Esophagus muscularis mucosa (tissue), 3 donors: ENCODE results near the gene C8G.

Experiments
- POLR2AphosphoS5 ChIP-seq, 2 donors: sonication (generic); formaldehyde crosslinking; IDR thresholded peaks; one replicate each; pipeline ENCODE4 v1.6.1; 2017; ENCODE audit warnings: antibody characterized with exemption in 2 of 2
- TF ChIP-seq, protein P1 (sequence below), 3 experiments: fragments of 200-600 bp in 2 of 3; fragments of 450-650 bp in 1 of 3; sonication (generic) in 2 of 3; IDR thresholded peaks; one replicate each; pipeline ENCODE4 v1.5.1; 2017 to 2019; ENCODE audit warnings: antibody characterized with exemption in 3 of 3, mild to moderate bottlenecking in 2 of 3, moderate library complexity in 1 of 3

DNA sequence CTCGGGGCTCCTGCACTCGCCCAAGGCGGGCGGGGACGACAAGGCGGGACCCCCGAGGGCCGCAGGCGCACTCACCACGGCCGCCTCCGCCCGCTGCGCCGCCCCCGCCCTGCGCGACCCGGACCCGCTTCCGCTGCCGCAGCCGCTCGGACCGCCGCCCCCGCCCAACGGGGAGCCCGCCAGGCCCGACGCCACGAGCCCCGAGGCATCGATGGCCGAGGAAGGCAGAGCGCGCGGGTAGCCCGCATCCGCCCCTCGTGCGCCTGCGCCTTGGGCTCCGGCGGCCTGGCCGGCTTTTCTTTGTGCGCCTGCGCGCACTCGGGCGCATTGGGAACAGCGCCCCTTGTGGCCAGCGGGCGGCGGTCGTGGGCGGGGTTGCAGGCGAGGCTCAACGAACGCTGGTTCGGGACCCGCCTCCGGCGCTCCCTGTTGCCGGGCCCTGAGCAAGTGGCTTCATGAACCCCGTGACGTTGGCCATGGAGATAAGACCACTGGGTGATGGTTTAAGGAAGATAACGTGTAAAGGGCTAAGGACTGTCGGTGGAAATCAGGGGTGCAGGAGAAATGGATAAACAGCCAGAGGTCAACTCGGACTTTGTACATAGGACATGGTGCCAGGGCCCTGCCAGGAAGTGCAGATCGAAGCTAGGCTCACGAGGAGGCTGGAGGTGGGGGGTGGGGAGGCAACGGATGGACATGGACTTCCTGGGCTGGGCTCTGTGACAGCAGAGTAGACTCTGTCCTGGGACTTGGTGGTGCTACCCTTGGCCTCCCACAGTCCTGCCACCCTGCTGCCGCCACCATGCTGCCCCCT is at the start of gene C8G, which contains the start of gene FBXW5:
- TF ChIP-seq POLR2AphosphoS5 (IDR thresholded peaks at IDR 0.05), result peak; percentile 61 to 93
- TF ChIP-seq, protein P1, sequence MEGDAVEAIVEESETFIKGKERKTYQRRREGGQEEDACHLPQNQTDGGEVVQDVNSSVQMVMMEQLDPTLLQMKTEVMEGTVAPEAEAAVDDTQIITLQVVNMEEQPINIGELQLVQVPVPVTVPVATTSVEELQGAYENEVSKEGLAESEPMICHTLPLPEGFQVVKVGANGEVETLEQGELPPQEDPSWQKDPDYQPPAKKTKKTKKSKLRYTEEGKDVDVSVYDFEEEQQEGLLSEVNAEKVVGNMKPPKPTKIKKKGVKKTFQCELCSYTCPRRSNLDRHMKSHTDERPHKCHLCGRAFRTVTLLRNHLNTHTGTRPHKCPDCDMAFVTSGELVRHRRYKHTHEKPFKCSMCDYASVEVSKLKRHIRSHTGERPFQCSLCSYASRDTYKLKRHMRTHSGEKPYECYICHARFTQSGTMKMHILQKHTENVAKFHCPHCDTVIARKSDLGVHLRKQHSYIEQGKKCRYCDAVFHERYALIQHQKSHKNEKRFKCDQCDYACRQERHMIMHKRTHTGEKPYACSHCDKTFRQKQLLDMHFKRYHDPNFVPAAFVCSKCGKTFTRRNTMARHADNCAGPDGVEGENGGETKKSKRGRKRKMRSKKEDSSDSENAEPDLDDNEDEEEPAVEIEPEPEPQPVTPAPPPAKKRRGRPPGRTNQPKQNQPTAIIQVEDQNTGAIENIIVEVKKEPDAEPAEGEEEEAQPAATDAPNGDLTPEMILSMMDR (IDR thresholded peaks at IDR 0.05), result peak in 2 of 3 experiments; percentile 99
